Measurements from ENCODE around the gene RAD9A.
"Not testable (repeated sequence)": the region's sequence is repeated elsewhere in the genome, so short reads cannot be mapped to it uniquely, and the experiment has no call there.

RAD9A gene

DNA sequence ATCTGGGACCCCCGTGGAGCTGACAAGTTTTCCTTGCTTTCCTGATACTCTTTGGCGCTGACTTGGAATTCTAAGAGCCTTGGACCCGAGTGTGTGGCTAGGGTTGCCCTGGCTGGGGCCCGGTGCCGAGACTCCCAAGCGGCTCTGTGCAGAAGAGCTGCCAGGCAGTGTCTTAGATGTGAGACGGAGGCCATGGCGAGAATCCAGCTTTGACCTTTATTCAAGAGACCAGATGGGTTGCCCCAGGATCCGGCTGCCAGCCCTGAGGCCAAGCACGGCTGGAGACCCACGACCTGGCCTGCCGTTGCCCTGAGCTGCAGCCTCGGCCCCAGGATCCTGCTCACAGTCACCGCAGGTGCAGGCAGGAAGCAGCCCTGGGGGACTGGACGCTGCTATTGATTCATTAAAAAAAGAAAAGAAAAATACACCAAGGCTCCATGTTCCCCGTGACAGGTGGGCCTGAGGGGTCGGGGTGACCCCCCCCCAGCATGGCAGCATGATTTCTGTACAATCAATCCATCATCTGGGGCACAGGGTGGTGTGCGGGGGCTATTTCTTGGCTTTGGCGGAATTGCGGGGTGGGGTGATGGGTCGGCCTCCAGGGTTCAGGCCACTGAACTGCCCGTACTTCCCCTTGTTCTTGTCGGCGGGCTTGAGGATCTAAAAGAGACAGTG lies 6.3 kb downstream of the RAD9A start:
- no peak for FAIRE-seq

GRCh38 chr11:67398661-67399563 lies 7.1 kb downstream of the RAD9A start:
- no peak for FAIRE-seq

- FAIRE-seq = no peak
These were observed 8.6 kb downstream of the RAD9A start for GRCh38 chr11:67400251-67400941.

- FAIRE-seq = no peak
These were observed 9.2 kb downstream of the RAD9A start for GRCh38 chr11:67400942-67401494.

- FAIRE-seq = no peak
These were observed 9.9 kb downstream of the RAD9A start, which contains the start of gene PPP1CA for GRCh38 chr11:67401495-67402191. Gene PPP1CA, minus strand, starts transcription at chr11:67401858. Its CDS starts 76 bp downstream, at chr11:67401782.

GRCh38 chr11:67402192-67402839 lies 10.5 kb downstream of the RAD9A start:
- not testable (repeated sequence) for FAIRE-seq

- not testable (repeated sequence) for FAIRE-seq
These were observed 11.3 kb downstream of the RAD9A start for GRCh38 chr11:67403085-67403484.

DNA sequence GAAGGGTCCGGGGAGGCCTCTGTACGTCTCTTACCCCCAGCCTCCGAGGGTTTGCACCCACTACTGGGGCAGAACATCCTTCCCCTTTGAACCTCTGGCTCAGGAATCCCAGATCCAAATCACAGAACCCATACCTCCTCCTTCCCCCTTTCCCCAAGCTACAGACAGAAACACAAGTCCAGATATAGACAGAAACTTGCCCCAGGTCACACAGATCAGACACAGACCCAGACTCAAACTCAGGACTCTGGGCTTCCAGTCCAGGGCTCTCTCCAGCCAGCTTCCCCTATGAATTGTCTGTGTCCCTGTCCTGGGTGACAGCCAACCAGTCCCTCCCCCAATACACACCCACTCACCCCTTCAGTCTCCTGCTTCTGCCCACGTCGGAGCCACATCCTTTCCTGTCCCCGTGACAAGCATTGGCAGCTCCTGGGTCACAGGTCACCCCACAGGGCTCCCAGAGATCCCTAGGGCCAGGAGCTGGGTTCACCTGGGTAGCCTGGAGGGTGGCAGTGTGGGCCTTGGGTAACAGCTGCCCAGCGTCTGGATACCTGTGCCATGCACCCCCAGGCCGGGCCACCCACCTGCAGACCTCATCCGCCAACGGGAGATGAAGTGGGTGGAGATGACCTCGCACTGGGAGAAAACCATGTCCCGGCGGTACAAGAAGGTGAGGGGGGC lies 12.9 kb downstream of the RAD9A start:
- no peak for FAIRE-seq

GRCh38 chr11:67405196-67405567 lies 13.4 kb downstream of the RAD9A start:
- no peak for FAIRE-seq

DNA sequence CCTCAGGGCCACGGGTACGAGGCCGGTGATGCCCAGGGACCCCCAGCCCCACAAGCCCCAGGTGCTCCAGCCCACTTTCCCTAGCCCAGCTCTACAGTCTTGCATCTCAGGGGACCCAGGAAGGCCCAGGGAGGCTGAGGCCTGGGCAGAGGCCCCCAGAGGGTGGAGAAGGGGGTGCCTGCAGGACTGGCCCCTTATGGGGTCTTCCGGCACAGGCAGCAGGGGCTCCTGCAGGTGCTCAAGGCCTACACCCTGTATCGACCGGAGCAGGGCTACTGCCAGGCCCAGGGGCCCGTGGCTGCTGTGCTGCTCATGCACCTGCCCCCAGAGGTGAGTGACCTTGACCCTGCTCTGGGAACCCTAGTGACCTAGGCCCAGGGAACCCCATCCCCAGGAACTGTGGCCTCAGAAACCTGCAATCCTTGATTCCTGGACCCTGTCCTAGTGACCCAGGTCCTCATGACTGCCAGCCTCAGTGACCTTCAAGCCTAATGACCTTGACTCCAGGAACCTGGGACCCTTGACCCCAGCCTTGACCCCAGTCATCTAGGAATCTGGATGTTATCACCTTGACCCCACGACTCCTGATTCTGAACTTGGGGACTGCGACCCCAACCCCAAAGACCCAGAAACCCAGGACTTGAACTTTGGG lies 14.0 kb downstream of the RAD9A start:
- FAIRE-seq = no peak

GRCh38 chr11:67406420-67406968 lies 14.7 kb downstream of the RAD9A start:
- FAIRE-seq = no peak

DNA sequence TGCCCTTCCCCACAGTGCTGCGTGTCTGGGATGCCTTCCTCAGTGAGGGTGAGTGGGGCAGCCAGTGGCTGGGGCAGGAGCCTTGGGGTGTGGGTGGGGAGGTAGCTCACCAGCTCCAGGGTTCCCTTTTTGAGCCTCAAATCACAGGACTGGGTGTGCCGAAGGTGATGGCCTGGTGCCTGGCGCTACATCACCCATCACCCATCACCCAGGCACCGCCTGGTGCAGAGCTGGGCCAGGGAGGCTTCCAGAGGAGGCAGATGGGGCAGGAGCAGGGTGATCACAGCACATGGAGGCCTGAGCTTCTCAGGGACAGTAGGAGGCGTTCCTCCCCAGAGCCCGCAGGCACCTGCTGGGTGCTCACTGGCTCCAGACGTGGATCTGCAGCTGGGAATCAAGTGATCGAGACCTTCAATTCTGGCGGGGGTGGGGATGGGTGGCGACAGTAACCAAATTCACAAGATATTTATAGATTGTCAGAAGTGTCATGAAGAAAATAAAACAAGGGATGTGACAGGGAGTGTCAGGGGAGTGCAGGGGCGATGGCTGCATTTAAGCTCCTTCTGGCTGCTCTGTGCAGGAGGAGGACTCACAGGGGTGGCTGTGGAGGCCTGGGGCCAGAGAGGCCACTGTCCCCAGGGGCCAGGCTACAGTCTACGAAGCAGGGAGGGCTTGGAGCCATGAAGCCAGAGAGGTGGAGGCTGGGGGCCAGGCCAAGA lies 15.3 kb downstream of the RAD9A start:
- no peak for FAIRE-seq

DNA sequence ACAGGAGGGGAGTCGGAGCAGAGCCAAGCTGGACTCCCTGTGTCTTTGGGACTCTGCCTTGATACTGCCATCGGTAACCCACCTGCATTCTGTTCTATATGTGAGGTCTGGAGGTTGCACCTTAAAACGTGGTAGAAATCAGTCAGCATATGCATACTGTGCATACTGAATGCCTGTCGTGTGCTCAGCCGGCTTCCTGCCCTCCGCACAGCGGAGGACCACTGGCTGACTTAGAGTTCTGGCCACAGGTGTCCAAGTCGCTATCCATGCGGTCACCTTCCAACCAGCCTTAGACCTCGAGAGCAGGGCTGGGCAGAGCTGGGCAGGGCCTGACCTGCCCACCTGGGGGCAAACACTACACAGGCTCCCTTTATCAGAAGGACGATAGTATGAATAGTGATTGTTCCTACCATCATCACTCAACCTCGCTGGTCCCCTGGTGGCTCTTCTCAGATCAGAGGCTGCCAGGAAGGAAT lies 15.9 kb downstream of the RAD9A start:
- no peak for FAIRE-seq

- FAIRE-seq = no peak
These were observed 16.8 kb downstream of the RAD9A start for GRCh38 chr11:67408437-67409200.

DNA sequence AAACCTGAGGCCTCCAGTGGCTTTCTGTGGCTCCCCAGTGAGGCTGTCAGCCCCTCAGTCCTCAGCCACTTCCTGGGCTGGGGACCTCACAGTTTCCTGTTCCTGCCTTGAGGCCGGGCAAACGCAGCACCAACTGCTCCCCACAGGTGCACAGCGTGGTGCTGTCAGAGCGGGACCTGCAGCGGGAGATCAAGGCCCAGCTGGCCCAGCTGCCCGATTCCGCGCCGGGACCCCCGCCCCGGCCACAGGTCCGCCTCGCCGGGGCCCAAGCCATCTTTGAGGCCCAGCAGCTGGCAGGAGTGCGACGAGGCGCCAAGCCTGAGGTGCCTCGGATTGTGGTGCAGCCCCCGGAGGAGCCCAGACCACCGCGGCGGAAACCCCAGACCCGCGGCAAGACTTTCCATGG lies 17.5 kb downstream of the RAD9A start:
- no peak for FAIRE-seq

DNA sequence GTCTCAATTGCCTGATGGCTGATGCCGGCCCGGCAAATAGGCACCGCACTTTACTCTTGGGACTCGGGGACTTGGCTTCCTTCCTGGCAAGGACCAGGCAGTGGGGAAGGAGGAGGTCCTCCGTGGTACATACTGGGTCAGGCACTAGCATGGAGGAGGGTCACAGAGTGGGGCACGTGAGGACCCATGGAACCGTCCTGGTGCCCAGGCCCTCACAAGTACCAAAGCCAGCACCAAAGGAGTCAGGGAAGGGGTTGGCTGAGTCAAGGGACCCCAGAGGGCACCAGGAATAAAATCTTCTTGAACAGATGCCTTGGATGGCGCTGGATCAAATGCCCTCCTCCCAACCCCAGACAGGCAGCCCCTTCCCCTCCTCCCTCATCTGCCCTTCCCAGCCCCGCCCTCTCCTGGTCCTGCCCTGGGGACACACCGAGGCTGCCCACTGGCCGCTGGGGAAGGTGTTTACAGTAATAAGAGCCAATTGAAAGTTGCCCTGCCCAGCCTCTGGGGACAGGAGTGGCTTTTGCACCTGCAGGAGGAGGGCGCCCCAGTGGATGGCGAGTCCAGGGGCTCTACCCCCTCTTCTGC lies 18.1 kb downstream of the RAD9A start:
- no peak for FAIRE-seq

DNA sequence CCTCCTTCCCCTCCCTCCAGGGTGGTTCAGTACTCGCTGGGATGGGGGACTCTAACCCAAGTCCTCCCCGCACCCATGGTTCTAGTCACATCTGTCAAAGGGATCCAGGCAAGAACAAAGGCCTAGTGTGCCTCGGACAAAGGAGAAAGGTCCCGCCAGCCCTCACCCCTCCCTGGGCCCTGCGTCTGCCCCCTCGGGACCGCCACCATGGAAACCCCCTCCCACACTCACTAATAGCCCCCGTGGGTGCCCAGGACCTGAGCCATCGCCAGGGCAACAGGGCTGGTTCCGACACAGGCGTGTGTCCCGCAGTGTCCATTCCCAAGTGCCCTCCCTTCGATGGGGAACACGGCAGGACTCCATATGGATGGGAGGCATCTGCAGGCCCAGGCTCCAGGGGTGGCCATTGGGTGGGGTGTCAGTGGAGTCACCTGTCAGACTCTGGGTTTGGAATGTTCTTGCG lies 18.6 kb downstream of the RAD9A start:
- FAIRE-seq = no peak

Data from colon (tissue), 2 donors.